Measurements from ENCODE around the gene DAB2IP.

The DAB2IP gene

GRCh38 chr9:121649476-121650216 lies 1.8 kb upstream of the DAB2IP start:
- no peak overlapping the region for H3K27ac ChIP-seq (ENCODE audit: poor library complexity, severe bottlenecking)
- TF ChIP-seq CTCF (IDR thresholded peaks at IDR 0.05; ENCODE audit: poor library complexity, severe bottlenecking): no peak
- no peaks in the 10 kb centered on the region for H3K36me3 ChIP-seq (ENCODE audit: low read depth)
- no peaks in the 10 kb centered on the region for H3K9me3 ChIP-seq (ENCODE audit: severe bottlenecking)
- H3K4me1 ChIP-seq (ENCODE audit: insufficient read depth, poor library complexity, severe bottlenecking): peaks cover 5% of the 10 kb centered on the region
- DNase-seq (ENCODE audit: low spot score): no peak
- H3K27me3 ChIP-seq (ENCODE audit: insufficient read depth, poor library complexity, severe bottlenecking): peaks cover 31% of the 10 kb centered on the region
- ATAC-seq (ENCODE audit: low read depth): no peak
- no peak overlapping the region for H3K4me3 ChIP-seq (ENCODE audit: severe bottlenecking)

GRCh38 chr9:121650217-121651007 lies 1.0 kb upstream of the DAB2IP start:
- Histone ChIP-seq H3K27ac (ENCODE audit: poor library complexity, severe bottlenecking) (no peak overlapping the region), H3K9me3 (ENCODE audit: severe bottlenecking) (no peaks in the 10 kb centered on the region), H3K36me3 (ENCODE audit: low read depth) (no peaks in the 10 kb centered on the region), H3K4me3 (ENCODE audit: severe bottlenecking) (no peak overlapping the region), H3K27me3 (ENCODE audit: insufficient read depth, poor library complexity, severe bottlenecking) (peaks cover 31% of the 10 kb centered on the region), H3K4me1 (ENCODE audit: insufficient read depth, poor library complexity, severe bottlenecking) (peaks cover 5% of the 10 kb centered on the region)
- no peak for TF ChIP-seq CTCF (IDR thresholded peaks at IDR 0.05; ENCODE audit: poor library complexity, severe bottlenecking)
- DNase-seq (ENCODE audit: low spot score) (no peak), ATAC-seq (ENCODE audit: low read depth) (peak; percentile 57)

- ATAC-seq (ENCODE audit: low read depth) (no peak), DNase-seq (ENCODE audit: low spot score) (no peak)
- no peak for TF ChIP-seq CTCF (IDR thresholded peaks at IDR 0.05; ENCODE audit: poor library complexity, severe bottlenecking)
- H3K27ac ChIP-seq (ENCODE audit: poor library complexity, severe bottlenecking): no peak overlapping the region
- H3K27me3 ChIP-seq (ENCODE audit: insufficient read depth, poor library complexity, severe bottlenecking): peaks cover 31% of the 10 kb centered on the region
- peaks cover 5% of the 10 kb centered on the region for H3K4me1 ChIP-seq (ENCODE audit: insufficient read depth, poor library complexity, severe bottlenecking)
- no peak overlapping the region for H3K4me3 ChIP-seq (ENCODE audit: severe bottlenecking)
- H3K36me3 ChIP-seq (ENCODE audit: low read depth): no peaks in the 10 kb centered on the region
- no peaks in the 10 kb centered on the region for H3K9me3 ChIP-seq (ENCODE audit: severe bottlenecking)
These were observed 483 bp upstream of the DAB2IP start for GRCh38 chr9:121651008-121651294.

- Histone ChIP-seq H3K4me3 (ENCODE audit: severe bottlenecking) (no peak overlapping the region), H3K4me1 (ENCODE audit: insufficient read depth, poor library complexity, severe bottlenecking) (peaks cover 5% of the 10 kb centered on the region), H3K27ac (ENCODE audit: poor library complexity, severe bottlenecking) (no peak overlapping the region), H3K9me3 (ENCODE audit: severe bottlenecking) (no peaks in the 10 kb centered on the region), H3K36me3 (ENCODE audit: low read depth) (no peaks in the 10 kb centered on the region), H3K27me3 (ENCODE audit: insufficient read depth, poor library complexity, severe bottlenecking) (peaks cover 31% of the 10 kb centered on the region)
- ATAC-seq (ENCODE audit: low read depth) (no peak), DNase-seq (ENCODE audit: low spot score) (no peak)
- no peak for TF ChIP-seq CTCF (IDR thresholded peaks at IDR 0.05; ENCODE audit: poor library complexity, severe bottlenecking)
These were observed 795 bp downstream of the DAB2IP start for GRCh38 chr9:121652021-121652837.
